Kidney epithelial cell (primary cell): ENCODE results near the gene POLR3B. TPM values are rescaled to one million over a fixed set of nuclear protein-coding genes. Genes with fewer than 3 reads are reported as not detected.

Experiments
- DNase-seq: peaks from one replicate; pipeline ENCODE4 v3.0.0-alpha.2; 2010; ENCODE audit warnings: low read depth
- H3K27me3 ChIP-seq: 2 replicates; pipeline ENCODE4 v1.6.0; 2011; ENCODE audit warnings: low read length; ENCODE audit not compliant: control insufficient read depth, insufficient read depth
- H3K36me3 ChIP-seq: 2 replicates; pipeline ENCODE4 v1.5.1; 2011; ENCODE audit warnings: low read length; ENCODE audit not compliant: control insufficient read depth, insufficient read depth
- H3K4me3 ChIP-seq: 2 replicates; pipeline ENCODE4 v1.5.1; 2011; ENCODE audit warnings: low read depth, mild to moderate bottlenecking, control low read depth, low read length
- total RNA-seq: library from RNA; depleted of rRNA; stranded (reverse); fragments of >200 nt; gene quantifications from 2 replicates; pipeline ENCODE4 v1.2.3, GENCODE V29; 2015
- TF ChIP-seq, protein P1 (sequence below): IDR thresholded peaks from 2 replicates; pipeline ENCODE4 v1.5.1; 2011; ENCODE audit warnings: mild to moderate bottlenecking, moderate library complexity, low read length, control low read depth, inconsistent platforms; ENCODE audit not compliant: insufficient read depth, poor library complexity, severe bottlenecking

The POLR3B gene
- 9.3 and 10.3 TPM in 2 replicates for total RNA-seq

- no peaks in the 10 kb centered on the region for H3K36me3 ChIP-seq
- no peaks in the 10 kb centered on the region for H3K27me3 ChIP-seq
- peak; percentile 72 for DNase-seq
- H3K4me3 ChIP-seq: peak within 1 kb of the TSS; percentile 76
- TF ChIP-seq, protein P1, sequence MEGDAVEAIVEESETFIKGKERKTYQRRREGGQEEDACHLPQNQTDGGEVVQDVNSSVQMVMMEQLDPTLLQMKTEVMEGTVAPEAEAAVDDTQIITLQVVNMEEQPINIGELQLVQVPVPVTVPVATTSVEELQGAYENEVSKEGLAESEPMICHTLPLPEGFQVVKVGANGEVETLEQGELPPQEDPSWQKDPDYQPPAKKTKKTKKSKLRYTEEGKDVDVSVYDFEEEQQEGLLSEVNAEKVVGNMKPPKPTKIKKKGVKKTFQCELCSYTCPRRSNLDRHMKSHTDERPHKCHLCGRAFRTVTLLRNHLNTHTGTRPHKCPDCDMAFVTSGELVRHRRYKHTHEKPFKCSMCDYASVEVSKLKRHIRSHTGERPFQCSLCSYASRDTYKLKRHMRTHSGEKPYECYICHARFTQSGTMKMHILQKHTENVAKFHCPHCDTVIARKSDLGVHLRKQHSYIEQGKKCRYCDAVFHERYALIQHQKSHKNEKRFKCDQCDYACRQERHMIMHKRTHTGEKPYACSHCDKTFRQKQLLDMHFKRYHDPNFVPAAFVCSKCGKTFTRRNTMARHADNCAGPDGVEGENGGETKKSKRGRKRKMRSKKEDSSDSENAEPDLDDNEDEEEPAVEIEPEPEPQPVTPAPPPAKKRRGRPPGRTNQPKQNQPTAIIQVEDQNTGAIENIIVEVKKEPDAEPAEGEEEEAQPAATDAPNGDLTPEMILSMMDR: peak; percentile 89
These were observed at the start of gene POLR3B for GRCh38 chr12:106357549-106358395. Gene POLR3B, plus strand, starts transcription at chr12:106357748. Its CDS starts 132 bp downstream, at chr12:106357880.

- H3K36me3 ChIP-seq: no peaks in the 10 kb centered on the region
These were observed 49.4 kb upstream of the POLR3B start for GRCh38 chr12:106308121-106308520.

DNA sequence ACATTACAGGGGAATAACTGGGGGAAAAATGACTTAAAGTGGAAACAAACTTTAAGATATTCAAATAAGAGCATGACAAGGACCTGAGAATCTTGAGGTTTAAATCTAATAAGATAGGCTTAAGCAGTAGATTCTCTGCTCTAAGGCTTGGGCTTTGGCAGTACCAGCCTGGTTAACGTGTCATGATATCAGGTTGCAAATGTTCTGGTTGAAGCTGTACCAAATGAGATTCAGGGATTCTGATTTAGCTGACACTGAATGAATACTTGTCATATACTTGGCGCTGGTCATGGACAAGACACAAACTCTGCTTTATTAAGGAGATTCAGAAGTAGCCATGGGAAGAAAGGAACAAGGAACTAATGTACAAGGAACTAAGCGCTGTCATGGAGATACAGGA lies 48.9 kb upstream of the POLR3B start:
- TF ChIP-seq, protein P1: no peak
- no peaks in the 10 kb centered on the region for H3K36me3 ChIP-seq
- H3K27me3 ChIP-seq: no peaks in the 10 kb centered on the region
- no peak for DNase-seq
- no peak overlapping the region for H3K4me3 ChIP-seq

More at GRCh38 chr12:106308121-106308520, 49.4 kb upstream of the POLR3B start:
- no peak for DNase-seq
- H3K27me3 ChIP-seq: no peaks in the 10 kb centered on the region
- TF ChIP-seq, protein P1: no peak
- no peak overlapping the region for H3K4me3 ChIP-seq

DNA sequence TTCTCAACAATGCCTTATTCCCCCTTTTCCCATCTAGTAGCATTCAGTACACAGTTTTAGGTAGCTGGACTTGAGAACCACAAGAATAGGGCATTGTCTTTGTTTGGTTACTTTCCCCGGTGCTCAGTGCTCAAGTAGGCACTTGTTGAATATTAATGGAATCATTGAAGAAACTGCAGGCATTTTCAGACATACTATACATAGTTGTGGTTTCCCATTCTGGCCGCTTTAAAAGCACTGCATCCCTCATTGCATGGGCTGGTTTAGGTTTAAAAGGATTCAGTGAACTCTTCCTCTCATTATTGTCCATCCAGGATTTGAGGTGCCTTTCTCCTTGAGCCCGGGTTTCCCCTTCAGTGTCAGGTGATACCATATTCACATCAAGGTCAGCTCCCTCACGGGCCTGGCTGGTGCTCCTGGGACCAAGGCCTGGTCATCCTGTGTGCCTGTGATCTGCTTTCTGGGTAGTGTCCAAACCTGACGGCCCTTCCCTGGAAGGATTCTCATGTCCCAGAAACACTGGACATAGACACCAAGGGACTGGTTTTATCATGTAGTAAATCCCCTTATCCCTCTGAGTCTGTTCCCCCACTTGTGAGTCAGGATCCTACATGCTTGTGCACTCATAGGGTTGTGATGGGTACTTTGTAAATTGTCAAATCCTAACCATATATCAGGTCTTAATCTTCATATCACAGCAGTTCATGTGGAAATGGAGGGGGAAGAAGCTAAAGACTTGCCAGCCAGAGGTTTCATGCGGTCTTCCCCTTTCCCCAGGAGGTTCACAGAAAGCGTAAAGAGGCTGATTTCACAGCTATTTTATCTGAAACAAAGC lies 47.7 kb upstream of the POLR3B start:
- peak; percentile 91 for DNase-seq
- Histone ChIP-seq H3K4me3 (no peak overlapping the region), H3K27me3 (no peaks in the 10 kb centered on the region), H3K36me3 (no peaks in the 10 kb centered on the region)
- TF ChIP-seq, protein P1: no peak

DNA sequence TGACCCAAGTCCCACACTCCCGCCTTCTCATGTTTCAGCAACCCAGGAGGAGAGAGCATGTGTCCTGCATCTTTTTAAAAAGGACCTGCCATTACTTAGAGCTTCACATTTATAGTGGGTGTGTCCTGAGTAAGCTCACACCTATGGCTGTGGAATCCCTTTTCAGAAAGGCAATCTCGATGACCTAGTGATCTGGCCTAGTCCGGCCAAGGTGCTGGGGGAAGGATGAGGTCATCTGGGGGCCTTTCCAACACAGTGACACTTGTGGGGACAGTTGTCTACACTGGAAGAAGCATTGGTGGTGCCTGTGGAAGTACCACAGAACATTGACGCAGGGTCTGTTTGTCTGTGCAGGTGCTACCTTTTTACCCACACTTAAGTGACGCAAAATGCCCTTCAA lies 46.9 kb upstream of the POLR3B start:
- Histone ChIP-seq H3K27me3 (no peaks in the 10 kb centered on the region), H3K36me3 (no peaks in the 10 kb centered on the region), H3K4me3 (no peak overlapping the region)
- TF ChIP-seq, protein P1: no peak
- DNase-seq: no peak
